ENCODE data around the gene CACNA1H. TPM values are rescaled to one million over a fixed set of nuclear protein-coding genes. Genes with fewer than 3 reads are reported as not detected.

The CACNA1H gene
- total and polyA plus RNA-seq, 2 of the 8 experiments (the other 6 are each of a cell fraction or from before 2014, with no cell fraction given) = 14.0 to 28.7 TPM

GRCh38 chr16:1214719-1215118, 61.8 kb downstream of the CACNA1H start (continued):
- TF ChIP-seq RAD21 (IDR thresholded peaks at IDR 0.05 in 1 of 2, conservative IDR thresholded peaks at IDR 0.05 in 1 of 2; ENCODE audit: low read depth in 2 of 2, low read length in 2 of 2) (no peak), BACH1 (IDR thresholded peaks at IDR 0.05; ENCODE audit: low read length) (no peak), SAP30 (IDR thresholded peaks at IDR 0.05; ENCODE audit: insufficient read depth, insufficient replicate concordance, low read length) (no peak), MAX (IDR thresholded peaks at IDR 0.05) (no peak), RNF2 (IDR thresholded peaks at IDR 0.05; ENCODE audit: borderline replicate concordance, low read depth, low read length, missing control alignments, poor library complexity, severe bottlenecking) (no peak), SP4 (IDR thresholded peaks at IDR 0.05; ENCODE audit: low read length) (no peak), NANOG (IDR thresholded peaks at IDR 0.05; ENCODE audit: insufficient read depth, low read depth, low read length, poor library complexity, severe bottlenecking) (no peak)
